ENCODE data around the gene CTDSP2. TPM values are rescaled to one million over a fixed set of nuclear protein-coding genes. Genes with fewer than 3 reads are reported as not detected.
"Not testable (repeated sequence)": the region's sequence is repeated elsewhere in the genome, so short reads cannot be mapped to it uniquely, and the experiment has no call there.

Gene CTDSP2
- polyA plus RNA-seq, 4 donors, result 35.1 to 143 (median 51.8) TPM

GRCh38 chr12:57777911-57778310 lies 68.6 kb downstream of the CTDSP2 start:
- Histone ChIP-seq H3K9me3 (ENCODE audit: control insufficient read depth in 2 of 2, insufficient read depth in 1 of 2, low read depth in 1 of 2, low read length in 1 of 2) (no peaks in the 10 kb centered on the region), H3K4me1 (ENCODE audit: control insufficient read depth in 3 of 3, insufficient read depth in 2 of 3, low read depth in 1 of 3, low read length in 2 of 3) (peaks cover 0 to 2% (median 0%) of the 10 kb centered on the region in 3 donors), H3K4me3 (ENCODE audit: low read depth in 1 of 3, low read length in 3 of 3) (no peak overlapping the region), H3K36me3 (ENCODE audit: control insufficient read depth in 3 of 3, insufficient read depth in 2 of 3, low read depth in 1 of 3, low read length in 3 of 3) (peaks cover 0 to 15% (median 0%) of the 10 kb centered on the region in 3 donors), H3K27ac (ENCODE audit: low read depth in 1 of 3, low read length in 2 of 3) (no peak overlapping the region), H3K27me3 (ENCODE audit: control insufficient read depth in 3 of 3, insufficient read depth in 3 of 3, low read length in 3 of 3) (no peaks in the 10 kb centered on the region)
- DNase-seq (no peak), FAIRE-seq (no peak)
- 87 to 94% (median 89%) methylated on average over 7 of the region's 7 CpGs for WGBS, 3 donors

DNA sequence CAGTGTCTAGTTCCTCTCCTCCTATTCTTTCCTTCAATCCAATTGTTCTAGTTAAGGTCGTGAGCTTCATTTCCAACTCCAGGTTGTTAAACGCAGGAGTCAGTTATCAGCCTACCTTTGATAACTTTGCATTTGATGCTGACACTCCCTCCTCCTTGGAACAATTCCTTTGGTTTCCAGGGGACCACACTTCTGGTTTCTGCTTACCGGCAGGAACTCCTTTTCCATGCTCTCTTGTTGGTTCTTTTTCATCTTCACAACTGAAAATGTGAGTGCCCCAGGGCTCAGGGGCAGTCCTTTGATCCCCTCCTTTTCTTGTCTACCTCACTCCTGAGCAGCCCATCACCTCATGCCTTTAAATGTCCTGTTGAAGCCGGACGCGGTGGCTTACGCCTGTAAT lies 69.2 kb downstream of the CTDSP2 start:
- Histone ChIP-seq H3K4me1 (ENCODE audit: control insufficient read depth in 3 of 3, insufficient read depth in 2 of 3, low read depth in 1 of 3, low read length in 2 of 3) (peaks cover 0 to 2% (median 0%) of the 10 kb centered on the region in 3 donors), H3K27ac (ENCODE audit: low read depth in 1 of 3, low read length in 2 of 3) (no peak overlapping the region), H3K36me3 (ENCODE audit: control insufficient read depth in 3 of 3, insufficient read depth in 2 of 3, low read depth in 1 of 3, low read length in 3 of 3) (peaks cover 0 to 15% (median 0%) of the 10 kb centered on the region in 3 donors), H3K27me3 (ENCODE audit: control insufficient read depth in 3 of 3, insufficient read depth in 3 of 3, low read length in 3 of 3) (no peaks in the 10 kb centered on the region), H3K9me3 (ENCODE audit: control insufficient read depth in 2 of 2, insufficient read depth in 1 of 2, low read depth in 1 of 2, low read length in 1 of 2) (no peaks in the 10 kb centered on the region), H3K4me3 (ENCODE audit: low read depth in 1 of 3, low read length in 3 of 3) (no peak overlapping the region)
- DNase-seq (no peak), FAIRE-seq (no peak)
- WGBS, 3 donors, result 87 to 90% (median 90%) methylated on average over 7 of the region's 7 CpGs

DNA sequence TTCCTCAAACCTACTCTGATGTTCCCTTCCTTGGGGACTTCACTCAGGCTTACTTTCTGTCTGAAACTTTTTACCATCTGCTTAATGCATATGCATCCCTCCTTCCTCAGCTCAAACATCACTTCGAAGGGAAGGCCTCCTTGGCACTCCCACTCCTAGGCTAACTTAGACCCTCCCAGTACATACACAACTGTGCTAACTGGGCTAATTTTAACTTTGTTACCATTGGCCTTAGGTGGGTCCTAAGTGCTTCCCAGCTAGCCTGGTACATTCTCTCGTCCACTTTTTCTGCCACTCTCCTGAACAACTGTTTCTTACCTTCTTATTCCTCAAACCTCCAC lies 70.3 kb downstream of the CTDSP2 start:
- 86 to 98% (median 89%) methylated on average over 2 of the region's 2 CpGs for WGBS, 3 donors

GRCh38 chr12:57775563-57776246 lies 70.8 kb downstream of the CTDSP2 start:
- no peaks in the 10 kb centered on the region for H3K9me3 ChIP-seq (ENCODE audit: control insufficient read depth in 2 of 2, insufficient read depth in 1 of 2, low read depth in 1 of 2, low read length in 1 of 2)
- peaks cover 0 to 10% (median 6%) of the 10 kb centered on the region in 3 donors for H3K4me1 ChIP-seq (ENCODE audit: control insufficient read depth in 3 of 3, insufficient read depth in 2 of 3, low read depth in 1 of 3, low read length in 2 of 3)
- H3K27ac ChIP-seq (ENCODE audit: low read depth in 1 of 3, low read length in 2 of 3), result no peak overlapping the region
- no peak for FAIRE-seq
- H3K27me3 ChIP-seq (ENCODE audit: control insufficient read depth in 3 of 3, insufficient read depth in 3 of 3, low read length in 3 of 3), result no peaks in the 10 kb centered on the region
- DNase-seq, result no peak
- H3K4me3 ChIP-seq (ENCODE audit: low read depth in 1 of 3, low read length in 3 of 3), result no peak overlapping the region
- 78 to 83% (median 83%) methylated on average over 4 of the region's 4 CpGs for WGBS, 3 donors
- peaks cover 0 to 18% (median 0%) of the 10 kb centered on the region in 3 donors for H3K36me3 ChIP-seq (ENCODE audit: control insufficient read depth in 3 of 3, insufficient read depth in 2 of 3, low read depth in 1 of 3, low read length in 3 of 3)

More for the DNA sequence above, 70.3 kb downstream of the CTDSP2 start:
- no peak for FAIRE-seq
- Histone ChIP-seq H3K9me3 (ENCODE audit: control insufficient read depth in 2 of 2, insufficient read depth in 1 of 2, low read depth in 1 of 2, low read length in 1 of 2) (no peaks in the 10 kb centered on the region), H3K27me3 (ENCODE audit: control insufficient read depth in 3 of 3, insufficient read depth in 3 of 3, low read length in 3 of 3) (no peaks in the 10 kb centered on the region), H3K4me3 (ENCODE audit: low read depth in 1 of 3, low read length in 3 of 3) (no peak overlapping the region), H3K36me3 (ENCODE audit: control insufficient read depth in 3 of 3, insufficient read depth in 2 of 3, low read depth in 1 of 3, low read length in 3 of 3) (peaks cover 0 to 15% (median 0%) of the 10 kb centered on the region in 3 donors), H3K4me1 (ENCODE audit: control insufficient read depth in 3 of 3, insufficient read depth in 2 of 3, low read depth in 1 of 3, low read length in 2 of 3) (peaks cover 0 to 5% (median 4%) of the 10 kb centered on the region in 3 donors), H3K27ac (ENCODE audit: low read depth in 1 of 3, low read length in 2 of 3) (no peak overlapping the region)
- no peak for DNase-seq

- Histone ChIP-seq H3K4me3 (ENCODE audit: low read depth in 1 of 3, low read length in 3 of 3) (no peak overlapping the region), H3K4me1 (ENCODE audit: control insufficient read depth in 3 of 3, insufficient read depth in 2 of 3, low read depth in 1 of 3, low read length in 2 of 3) (peaks cover 0 to 11% (median 6%) of the 10 kb centered on the region in 3 donors), H3K27ac (ENCODE audit: low read depth in 1 of 3, low read length in 2 of 3) (no peak overlapping the region), H3K27me3 (ENCODE audit: control insufficient read depth in 3 of 3, insufficient read depth in 3 of 3, low read length in 3 of 3) (no peaks in the 10 kb centered on the region), H3K36me3 (ENCODE audit: control insufficient read depth in 3 of 3, insufficient read depth in 2 of 3, low read depth in 1 of 3, low read length in 3 of 3) (peaks cover 0 to 20% (median 0%) of the 10 kb centered on the region in 3 donors), H3K9me3 (ENCODE audit: control insufficient read depth in 2 of 2, insufficient read depth in 1 of 2, low read depth in 1 of 2, low read length in 1 of 2) (no peaks in the 10 kb centered on the region)
- FAIRE-seq (no peak), DNase-seq (no peak)
- WGBS, 3 donors, result 84 to 90% (median 86%) methylated on average over 3 of the region's 3 CpGs
These were observed 71.5 kb downstream of the CTDSP2 start for GRCh38 chr12:57775044-57775443.

- not testable (repeated sequence) for H3K27ac ChIP-seq (ENCODE audit: low read depth in 1 of 3, low read length in 2 of 3); DNase-seq; H3K9me3 ChIP-seq (ENCODE audit: control insufficient read depth in 2 of 2, insufficient read depth in 1 of 2, low read depth in 1 of 2, low read length in 1 of 2); H3K4me3 ChIP-seq (ENCODE audit: low read depth in 1 of 3, low read length in 3 of 3); H3K27me3 ChIP-seq (ENCODE audit: control insufficient read depth in 3 of 3, insufficient read depth in 3 of 3, low read length in 3 of 3); FAIRE-seq
- H3K4me1 ChIP-seq (ENCODE audit: control insufficient read depth in 3 of 3, insufficient read depth in 2 of 3, low read depth in 1 of 3, low read length in 2 of 3), result peaks cover 0 to 11% (median 6%) of the 10 kb centered on the region in 3 donors
- H3K36me3 ChIP-seq (ENCODE audit: control insufficient read depth in 3 of 3, insufficient read depth in 2 of 3, low read depth in 1 of 3, low read length in 3 of 3), result peaks cover 0 to 19% (median 0%) of the 10 kb centered on the region in 3 donors
- WGBS, 3 donors, result 94 to 97% (median 96%) methylated on average over 11 of the region's 11 CpGs
These were observed 71.9 kb downstream of the CTDSP2 start for GRCh38 chr12:57774634-57775033.

DNA sequence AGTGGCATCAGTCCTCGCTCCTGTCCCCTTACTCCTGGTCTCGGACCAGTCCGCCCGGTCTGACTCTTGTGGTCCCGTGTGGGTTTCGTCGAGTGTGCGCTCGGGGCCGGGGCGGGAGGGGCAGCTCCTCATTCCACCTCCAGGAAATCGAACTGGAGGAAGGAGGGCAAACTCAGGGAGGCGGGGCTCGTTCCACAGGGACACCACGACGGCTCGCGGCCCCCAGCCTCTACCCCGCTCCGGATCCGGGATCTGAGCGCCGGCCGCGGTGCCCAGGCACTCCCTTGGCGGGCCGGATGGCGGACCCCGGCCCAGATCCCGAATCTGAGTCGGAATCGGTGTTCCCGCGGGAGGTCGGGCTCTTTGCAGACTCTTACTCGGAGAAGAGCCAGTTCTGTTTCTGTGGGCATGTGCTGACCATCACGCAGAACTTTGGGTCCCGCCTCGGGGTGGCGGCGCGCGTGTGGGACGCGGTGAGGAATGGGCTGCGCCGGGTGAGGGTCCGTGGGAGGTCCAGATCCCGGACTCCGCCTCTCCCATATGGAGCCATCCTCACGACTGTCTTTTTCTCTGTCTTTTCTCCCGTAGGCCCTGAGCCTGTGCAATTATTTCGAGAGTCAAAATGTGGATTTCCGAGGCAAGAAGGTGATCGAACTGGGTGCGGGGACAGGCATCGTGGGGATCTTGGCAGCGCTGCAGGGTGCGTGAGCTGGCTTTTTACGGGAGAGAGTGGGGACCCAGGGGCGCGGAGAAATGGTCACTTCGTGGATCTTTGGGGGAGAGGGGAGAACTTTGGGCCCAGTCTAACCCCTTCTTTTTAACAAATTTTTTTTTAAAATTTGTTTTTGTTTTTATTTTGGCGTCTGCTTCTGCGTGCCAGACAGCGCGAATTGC lies 73.9 kb downstream of the CTDSP2 start, which contains the start of gene EEF1AKMT3:
TSS of gene EEF1AKMT3 (plus strand) at position 186 of the 894 bp plus-strand sequence. CDS start at position 297, 111 bp downstream.
- FAIRE-seq (no peak), DNase-seq (peak in 1 of 2 donors; percentile 62)
- 2 to 4% (median 3%) methylated on average over 65 to 67 of the region's 67 CpGs for WGBS, 3 donors

DNA sequence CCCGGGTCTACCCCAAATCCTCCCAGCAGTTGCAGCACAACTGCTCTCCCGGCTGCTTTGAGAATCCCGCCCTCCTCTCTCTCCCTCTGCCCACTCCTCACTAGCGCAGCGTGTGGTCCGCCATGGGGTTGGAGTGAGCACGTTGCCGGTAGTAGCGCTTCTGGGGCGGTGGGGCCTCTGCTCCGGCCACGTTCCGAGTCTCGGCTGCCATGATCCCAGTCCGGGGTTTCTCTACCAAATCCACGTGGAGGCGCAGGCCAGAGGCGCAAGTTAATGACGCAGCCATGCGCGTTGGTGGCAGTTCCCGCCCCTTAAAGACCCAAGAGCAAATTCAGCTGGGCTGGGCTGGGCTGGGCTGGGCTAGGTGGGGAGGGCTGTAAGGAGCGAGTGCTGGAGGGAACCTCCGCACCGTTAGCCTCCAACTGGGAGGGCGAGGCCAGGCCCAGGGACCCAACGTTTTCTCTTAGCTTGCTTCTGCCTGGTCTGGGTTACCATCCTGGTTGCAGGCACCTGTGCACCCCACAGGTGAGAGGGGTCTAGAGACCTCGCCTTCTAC lies 74.6 kb downstream of the CTDSP2 start, which contains the start of gene METTL1:
TSS of gene METTL1 (minus strand) at position 233 of the 556 bp plus-strand sequence. CDS start at position 211, 22 bp downstream.
- Histone ChIP-seq H3K4me1 (ENCODE audit: control insufficient read depth in 3 of 3, insufficient read depth in 2 of 3, low read depth in 1 of 3, low read length in 2 of 3) (peaks cover 0 to 14% (median 4%) of the 10 kb centered on the region in 3 donors), H3K9me3 (ENCODE audit: control insufficient read depth in 2 of 2, insufficient read depth in 1 of 2, low read depth in 1 of 2, low read length in 1 of 2) (no peaks in the 10 kb centered on the region), H3K4me3 (ENCODE audit: low read depth in 1 of 3, low read length in 3 of 3) (peak within 1 kb of the TSS; percentile 62 to 96 (median 83)), H3K27ac (ENCODE audit: low read depth in 1 of 3, low read length in 2 of 3) (peak within 1 kb of the TSS; percentile 81 to 98 (median 96)), H3K27me3 (ENCODE audit: control insufficient read depth in 3 of 3, insufficient read depth in 3 of 3, low read length in 3 of 3) (peaks cover 0 to 8% (median 0%) of the 10 kb centered on the region in 3 donors), H3K36me3 (ENCODE audit: control insufficient read depth in 3 of 3, insufficient read depth in 2 of 3, low read depth in 1 of 3, low read length in 3 of 3) (peaks cover 0 to 25% (median 0%) of the 10 kb centered on the region in 3 donors)
- WGBS, 3 donors, result 0% methylated on average over 25 to 28 of the region's 28 CpGs
- DNase-seq (peak; percentile 95 to 98), FAIRE-seq (no peak)

More for the DNA sequence above, 73.9 kb downstream of the CTDSP2 start, which contains the start of gene EEF1AKMT3:
- peaks cover 0 to 28% (median 0%) of the 10 kb centered on the region in 3 donors for H3K36me3 ChIP-seq (ENCODE audit: control insufficient read depth in 3 of 3, insufficient read depth in 2 of 3, low read depth in 1 of 3, low read length in 3 of 3)
- peaks cover 0 to 11% (median 4%) of the 10 kb centered on the region in 3 donors for H3K4me1 ChIP-seq (ENCODE audit: control insufficient read depth in 3 of 3, insufficient read depth in 2 of 3, low read depth in 1 of 3, low read length in 2 of 3)
- H3K27me3 ChIP-seq (ENCODE audit: control insufficient read depth in 3 of 3, insufficient read depth in 3 of 3, low read length in 3 of 3), result peaks cover 0 to 1% (median 0%) of the 10 kb centered on the region in 3 donors
- no peaks in the 10 kb centered on the region for H3K9me3 ChIP-seq (ENCODE audit: control insufficient read depth in 2 of 2, insufficient read depth in 1 of 2, low read depth in 1 of 2, low read length in 1 of 2)
- H3K4me3 ChIP-seq (ENCODE audit: low read depth in 1 of 3, low read length in 3 of 3), result peak within 1 kb of the TSS; percentile 62 to 96 (median 83)
- H3K27ac ChIP-seq (ENCODE audit: low read depth in 1 of 3, low read length in 2 of 3), result peak within 1 kb of the TSS; percentile 81 to 98 (median 96)

Data from small intestine (tissue), 7 donors.